Measurements from ENCODE around the gene GJB5.

GRCh38 chr1:34742667-34743270 is 12.1 kb upstream of the GJB5 start:
- TF ChIP-seq RBM39 (optimal IDR thresholded peaks at IDR 0.05; ENCODE audit: low read depth, low read length) (no peak), ZFX (CRISPR knock-in tag; IDR thresholded peaks at IDR 0.05) (no peak), BRCA1 (IDR thresholded peaks at IDR 0.05) (no peak), BRCA1 (CRISPR knock-in tag; IDR thresholded peaks at IDR 0.05) (no peak), CHD7 (IDR thresholded peaks at IDR 0.05; ENCODE audit: low read depth, low read length) (no peak), HDAC6 (IDR thresholded peaks at IDR 0.05; ENCODE audit: low read depth, low read length) (no peak), ZNF354B (CRISPR knock-in tag; IDR thresholded peaks at IDR 0.05) (no peak), FOXA1 (IDR thresholded peaks at IDR 0.05; ENCODE audit: borderline replicate concordance) (no peak), MAZ (CRISPR knock-in tag; conservative IDR thresholded peaks at IDR 0.05 in 1 of 2, IDR thresholded peaks at IDR 0.05 in 1 of 2) (0 out of 4 replicates have a peak, but pooled peaks of 1 of the 2 experiments have one; percentile 15)
- TF ChIP-seq, protein P1, sequence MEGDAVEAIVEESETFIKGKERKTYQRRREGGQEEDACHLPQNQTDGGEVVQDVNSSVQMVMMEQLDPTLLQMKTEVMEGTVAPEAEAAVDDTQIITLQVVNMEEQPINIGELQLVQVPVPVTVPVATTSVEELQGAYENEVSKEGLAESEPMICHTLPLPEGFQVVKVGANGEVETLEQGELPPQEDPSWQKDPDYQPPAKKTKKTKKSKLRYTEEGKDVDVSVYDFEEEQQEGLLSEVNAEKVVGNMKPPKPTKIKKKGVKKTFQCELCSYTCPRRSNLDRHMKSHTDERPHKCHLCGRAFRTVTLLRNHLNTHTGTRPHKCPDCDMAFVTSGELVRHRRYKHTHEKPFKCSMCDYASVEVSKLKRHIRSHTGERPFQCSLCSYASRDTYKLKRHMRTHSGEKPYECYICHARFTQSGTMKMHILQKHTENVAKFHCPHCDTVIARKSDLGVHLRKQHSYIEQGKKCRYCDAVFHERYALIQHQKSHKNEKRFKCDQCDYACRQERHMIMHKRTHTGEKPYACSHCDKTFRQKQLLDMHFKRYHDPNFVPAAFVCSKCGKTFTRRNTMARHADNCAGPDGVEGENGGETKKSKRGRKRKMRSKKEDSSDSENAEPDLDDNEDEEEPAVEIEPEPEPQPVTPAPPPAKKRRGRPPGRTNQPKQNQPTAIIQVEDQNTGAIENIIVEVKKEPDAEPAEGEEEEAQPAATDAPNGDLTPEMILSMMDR (IDR thresholded peaks at IDR 0.05 in 2 of 3, conservative IDR thresholded peaks at IDR 0.05 in 1 of 3; ENCODE audit: insufficient read depth in 2 of 3, low read depth in 1 of 3, low read length in 3 of 3) = peak; percentile 95 to 96 (median 96)

Data from K562 (cell line).